ES-I3 (cell line): ENCODE data around the gene MRPL11.
A peak's percentile ranks its signal among the peaks of the same experiment; 100 is the strongest.

ENCODE experiments used
- H3K36me3 ChIP-seq: 2 replicates; pipeline ENCODE4 v1.6.1; 2013; ENCODE audit warnings: mild to moderate bottlenecking, low read length, control low read depth, moderate library complexity; ENCODE audit not compliant: insufficient read depth
- H3K4me1 ChIP-seq: 2 replicates; pipeline ENCODE4 v1.6.1; 2013; ENCODE audit warnings: mild to moderate bottlenecking, control low read depth, low read length; ENCODE audit not compliant: insufficient read depth
- H3K9ac ChIP-seq: 2 replicates; pipeline ENCODE4 v1.6.1; 2013; ENCODE audit warnings: low read depth, mild to moderate bottlenecking, low read length, moderate library complexity
- H3K9me3 ChIP-seq: 2 replicates; pipeline ENCODE4 v1.6.1; 2013; ENCODE audit warnings: mild to moderate bottlenecking, low read length, moderate library complexity; ENCODE audit not compliant: control insufficient read depth, insufficient read depth

MRPL11 gene

GRCh38 chr11:66429983-66430602 is 8.6 kb downstream of the MRPL11 start:
- no peaks in the 10 kb centered on the region for H3K4me1 ChIP-seq
- H3K9ac ChIP-seq: no peak overlapping the region
- no peaks in the 10 kb centered on the region for H3K9me3 ChIP-seq
- H3K36me3 ChIP-seq: 0 out of 2 replicates have a peak, but pooled peaks cover 1% of the 10 kb centered on the region

GRCh38 chr11:66428933-66429332 is 9.7 kb downstream of the MRPL11 start:
- Histone ChIP-seq H3K9me3 (no peaks in the 10 kb centered on the region), H3K4me1 (no peaks in the 10 kb centered on the region), H3K36me3 (no peaks in the 10 kb centered on the region), H3K9ac (no peak overlapping the region)

- no peak overlapping the region for H3K9ac ChIP-seq
- no peaks in the 10 kb centered on the region for H3K36me3 ChIP-seq
- no peaks in the 10 kb centered on the region for H3K9me3 ChIP-seq
- H3K4me1 ChIP-seq: no peaks in the 10 kb centered on the region
Observed at GRCh38 chr11:66426314-66426713, 12.3 kb downstream of the MRPL11 start.

GRCh38 chr11:66421492-66422205 is 17.0 kb downstream of the MRPL11 start:
- peak overlapping the region; percentile 4; the same call in 1 of the 2 replicates for H3K9ac ChIP-seq
- peaks cover 15% of the 10 kb centered on the region for H3K4me1 ChIP-seq
- no peaks in the 10 kb centered on the region for H3K9me3 ChIP-seq
- H3K36me3 ChIP-seq: no peaks in the 10 kb centered on the region

- no peaks in the 10 kb centered on the region for H3K9me3 ChIP-seq
- peak within 1 kb of the TSS; percentile 12; the same call in 1 of the 2 replicates for H3K9ac ChIP-seq
- peaks cover 15% of the 10 kb centered on the region for H3K4me1 ChIP-seq
- H3K36me3 ChIP-seq: no peaks in the 10 kb centered on the region
Observed at GRCh38 chr11:66420671-66421476, 17.8 kb downstream of the MRPL11 start, which contains the start of gene NPAS4. Gene NPAS4, plus strand, starts transcription at chr11:66421035. Its CDS starts 145 bp downstream, at chr11:66421180.

- Histone ChIP-seq H3K9me3 (no peaks in the 10 kb centered on the region), H3K36me3 (no peaks in the 10 kb centered on the region), H3K9ac (no peak overlapping the region; the same call in 1 of the 2 replicates), H3K4me1 (peaks cover 19% of the 10 kb centered on the region)
Observed at GRCh38 chr11:66419825-66420224, 18.8 kb downstream of the MRPL11 start.

- H3K9me3 ChIP-seq: no peaks in the 10 kb centered on the region
- H3K4me1 ChIP-seq: peaks cover 27% of the 10 kb centered on the region
- H3K36me3 ChIP-seq: no peaks in the 10 kb centered on the region
- no peak overlapping the region for H3K9ac ChIP-seq
Observed at GRCh38 chr11:66418986-66419308, 19.7 kb downstream of the MRPL11 start.

- H3K4me1 ChIP-seq: peaks cover 33% of the 10 kb centered on the region
- H3K9me3 ChIP-seq: no peaks in the 10 kb centered on the region
- no peak overlapping the region for H3K9ac ChIP-seq
- no peaks in the 10 kb centered on the region for H3K36me3 ChIP-seq
Observed at GRCh38 chr11:66418168-66418985, 20.3 kb downstream of the MRPL11 start.

GRCh38 chr11:66417000-66417399 is 21.6 kb downstream of the MRPL11 start:
- Histone ChIP-seq H3K36me3 (no peaks in the 10 kb centered on the region), H3K9me3 (no peaks in the 10 kb centered on the region), H3K4me1 (peaks cover 35% of the 10 kb centered on the region), H3K9ac (no peak overlapping the region)

GRCh38 chr11:66415423-66415822 is 23.2 kb downstream of the MRPL11 start:
- no peaks in the 10 kb centered on the region for H3K9me3 ChIP-seq
- no peak overlapping the region for H3K9ac ChIP-seq
- peaks cover 35% of the 10 kb centered on the region for H3K4me1 ChIP-seq
- no peaks in the 10 kb centered on the region for H3K36me3 ChIP-seq

- Histone ChIP-seq H3K9me3 (no peaks in the 10 kb centered on the region), H3K4me1 (peaks cover 33% of the 10 kb centered on the region), H3K36me3 (no peaks in the 10 kb centered on the region), H3K9ac (no peak overlapping the region)
Observed at GRCh38 chr11:66414120-66414934, 24.3 kb downstream of the MRPL11 start.

- Histone ChIP-seq H3K36me3 (no peaks in the 10 kb centered on the region), H3K9ac (no peak overlapping the region), H3K9me3 (no peaks in the 10 kb centered on the region), H3K4me1 (peaks cover 26% of the 10 kb centered on the region)
Observed at GRCh38 chr11:66413167-66413566, 25.5 kb downstream of the MRPL11 start.

GRCh38 chr11:66412110-66412509 is 26.5 kb downstream of the MRPL11 start:
- Histone ChIP-seq H3K9me3 (no peaks in the 10 kb centered on the region), H3K4me1 (peaks cover 20% of the 10 kb centered on the region), H3K36me3 (no peaks in the 10 kb centered on the region), H3K9ac (no peak overlapping the region)
